HG02798 (cell line): ENCODE measurements around the gene WARS2.

Experiments used
- ATAC-seq: cut with Tn5 transposase; IDR thresholded peaks from one replicate; pipeline ENCODE4 v1.9.1; 2021; ENCODE audit warnings: mild to moderate bottlenecking; ENCODE audit not compliant: unreplicated experiment, poor library complexity

Gene WARS2

GRCh38 chr1:119040489-119040888 lies 100.0 kb downstream of the WARS2 start:
- no peak for ATAC-seq

DNA sequence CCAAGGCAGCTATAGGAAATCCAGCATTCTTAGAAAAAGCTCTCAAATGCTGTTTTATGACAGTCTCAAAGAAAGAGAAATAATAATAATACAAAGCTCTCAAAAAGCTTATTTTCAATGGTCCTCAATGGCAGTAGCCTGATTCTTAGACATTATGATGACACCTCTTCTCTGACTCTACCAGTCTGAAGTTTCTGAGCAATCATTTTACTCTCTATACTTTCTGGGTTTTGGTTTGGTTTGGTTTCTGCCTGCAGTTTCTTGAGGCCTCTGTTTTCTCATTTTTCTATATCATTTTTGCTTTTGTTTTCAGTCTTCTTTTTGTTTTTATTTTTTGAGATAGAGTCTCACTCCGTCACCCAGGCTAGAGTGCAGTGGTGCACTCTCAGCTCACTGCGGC lies 102.1 kb downstream of the WARS2 start:
- ATAC-seq: no peak

DNA sequence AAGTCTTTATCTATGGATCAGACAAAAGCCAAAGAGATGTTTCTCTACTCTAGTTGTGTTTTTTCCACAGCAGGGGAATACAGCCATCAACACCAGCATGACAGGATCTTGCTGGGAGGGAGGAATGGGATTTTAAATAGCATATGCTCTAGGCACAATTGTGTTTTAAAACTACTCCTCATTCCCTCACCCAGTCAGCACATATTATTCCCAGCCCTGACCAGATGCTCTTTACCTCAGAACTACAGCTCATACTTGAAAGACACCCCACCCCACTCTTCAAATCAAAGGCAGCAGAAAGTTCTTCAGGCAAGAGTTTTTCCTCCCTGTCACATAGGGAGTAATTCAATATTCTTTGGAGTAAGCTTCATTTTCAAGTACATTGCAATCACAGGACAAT lies 106.1 kb downstream of the WARS2 start:
- no peak for ATAC-seq

GRCh38 chr1:119032986-119033385 lies 107.5 kb downstream of the WARS2 start:
- no peak for ATAC-seq

GRCh38 chr1:119027759-119028158 lies 112.7 kb downstream of the WARS2 start:
- ATAC-seq: no peak

DNA sequence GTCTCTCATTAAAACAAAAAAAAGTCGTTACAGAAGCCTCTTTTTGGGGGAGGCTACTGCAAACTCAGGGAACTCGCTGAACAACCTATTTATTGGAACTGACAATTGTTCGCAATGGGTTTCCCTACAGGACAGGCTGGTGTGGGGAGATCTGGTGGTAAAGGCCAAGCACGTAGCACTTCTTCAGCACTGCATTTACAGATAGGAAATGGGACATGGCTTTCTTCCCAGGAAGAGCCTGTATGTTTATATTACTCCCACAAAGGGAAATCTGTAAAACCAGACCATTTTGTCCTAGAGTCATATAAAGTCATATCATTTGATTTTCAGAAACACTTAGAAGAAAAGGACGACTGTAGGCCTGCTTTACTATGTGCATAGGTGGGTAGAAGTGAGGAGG lies 113.5 kb downstream of the WARS2 start:
- ATAC-seq: no peak

DNA sequence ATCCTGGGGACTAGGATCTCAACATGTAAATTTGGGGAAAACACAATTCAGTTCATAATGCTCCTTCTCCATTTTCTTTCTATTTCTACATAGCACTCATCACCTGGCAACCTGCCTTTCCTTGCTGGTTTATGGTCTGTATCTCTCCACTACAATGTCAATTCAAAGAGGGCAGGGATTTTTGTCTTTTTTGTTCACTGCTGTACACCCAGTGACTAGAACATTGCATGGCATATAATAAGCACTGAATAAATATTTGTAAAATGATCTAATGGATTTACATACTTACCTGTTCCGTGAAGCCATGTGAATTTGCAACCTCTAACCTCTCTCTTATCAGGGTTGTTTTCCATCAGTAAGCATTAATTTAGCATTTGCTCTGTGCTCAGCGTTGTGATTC lies 124.9 kb downstream of the WARS2 start:
- no peak for ATAC-seq

GRCh38 chr1:119012383-119012782 lies 128.1 kb downstream of the WARS2 start:
- ATAC-seq: no peak

DNA sequence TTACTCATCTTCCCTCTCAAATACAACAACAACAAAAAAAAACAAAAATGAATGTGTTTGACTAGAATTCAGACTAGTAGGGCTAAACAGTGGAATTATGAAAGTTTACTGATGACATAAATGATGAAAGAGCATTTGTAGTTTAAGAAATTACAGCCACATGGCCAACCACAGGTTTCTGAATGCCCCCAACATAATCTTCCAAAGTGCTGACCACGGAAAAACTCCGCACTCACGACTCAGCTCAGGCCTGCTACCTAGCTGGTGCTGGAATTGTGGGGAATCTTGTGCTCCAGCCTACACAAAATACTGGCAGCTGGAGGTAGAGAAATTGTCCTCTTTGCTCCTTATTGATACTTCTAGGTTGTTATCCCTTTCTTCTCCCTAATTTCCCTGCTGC lies 128.7 kb downstream of the WARS2 start:
- no peak for ATAC-seq

DNA sequence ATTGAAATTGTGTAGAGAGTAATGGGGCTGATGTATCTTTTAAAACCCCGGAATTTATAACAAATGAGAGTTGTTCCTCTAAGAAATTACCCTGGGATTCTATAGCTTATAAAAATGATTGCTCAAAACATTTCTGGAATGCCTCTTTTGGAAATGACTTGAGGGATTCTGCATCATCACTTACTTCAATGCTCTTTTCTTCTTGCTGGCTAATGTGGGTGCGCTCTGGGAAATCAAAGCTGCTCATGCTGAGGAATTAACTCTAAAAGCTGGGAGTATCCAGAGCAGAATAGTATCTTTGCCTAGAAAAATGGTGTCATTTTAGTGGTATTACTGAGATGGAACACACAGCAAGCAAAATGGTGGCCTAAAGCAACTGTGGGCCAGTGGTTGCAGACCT lies 129.3 kb downstream of the WARS2 start:
- no peak for ATAC-seq

DNA sequence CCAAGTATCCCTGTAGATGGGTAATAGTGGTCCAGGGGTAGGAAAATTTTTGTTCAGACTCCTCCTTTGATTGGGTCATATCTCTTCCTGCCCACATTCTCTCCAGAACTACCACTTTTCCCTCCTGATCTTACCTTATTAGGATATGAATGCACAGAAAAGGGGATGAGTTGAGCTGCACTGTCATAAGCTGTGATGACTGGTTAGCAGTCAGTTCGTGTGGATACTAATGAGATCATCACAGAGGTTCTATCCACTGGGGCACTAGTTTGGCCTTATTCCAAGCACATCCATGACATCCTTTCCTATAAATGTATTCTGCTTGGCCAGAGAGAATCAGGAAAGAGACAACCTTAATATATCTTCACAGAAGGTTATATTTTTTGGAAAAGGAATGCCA lies 130.3 kb downstream of the WARS2 start:
- ATAC-seq: no peak

DNA sequence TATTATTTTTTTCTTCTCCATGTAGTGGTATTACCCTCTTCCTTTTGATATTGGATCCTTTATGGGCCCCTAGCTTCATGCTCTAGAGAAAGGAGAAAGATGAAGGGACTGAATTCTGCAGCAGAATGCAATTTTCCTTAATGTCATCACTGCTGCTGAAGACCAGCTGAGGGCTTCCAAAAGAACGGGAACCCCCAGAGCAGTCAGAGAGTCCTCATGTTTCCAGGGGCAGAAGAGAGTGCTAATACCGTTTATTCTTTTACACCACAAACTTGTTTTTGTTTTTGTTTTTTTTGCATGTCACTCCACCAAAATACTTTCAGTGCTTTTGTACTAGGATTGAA lies 131.2 kb downstream of the WARS2 start:
- no peak for ATAC-seq

DNA sequence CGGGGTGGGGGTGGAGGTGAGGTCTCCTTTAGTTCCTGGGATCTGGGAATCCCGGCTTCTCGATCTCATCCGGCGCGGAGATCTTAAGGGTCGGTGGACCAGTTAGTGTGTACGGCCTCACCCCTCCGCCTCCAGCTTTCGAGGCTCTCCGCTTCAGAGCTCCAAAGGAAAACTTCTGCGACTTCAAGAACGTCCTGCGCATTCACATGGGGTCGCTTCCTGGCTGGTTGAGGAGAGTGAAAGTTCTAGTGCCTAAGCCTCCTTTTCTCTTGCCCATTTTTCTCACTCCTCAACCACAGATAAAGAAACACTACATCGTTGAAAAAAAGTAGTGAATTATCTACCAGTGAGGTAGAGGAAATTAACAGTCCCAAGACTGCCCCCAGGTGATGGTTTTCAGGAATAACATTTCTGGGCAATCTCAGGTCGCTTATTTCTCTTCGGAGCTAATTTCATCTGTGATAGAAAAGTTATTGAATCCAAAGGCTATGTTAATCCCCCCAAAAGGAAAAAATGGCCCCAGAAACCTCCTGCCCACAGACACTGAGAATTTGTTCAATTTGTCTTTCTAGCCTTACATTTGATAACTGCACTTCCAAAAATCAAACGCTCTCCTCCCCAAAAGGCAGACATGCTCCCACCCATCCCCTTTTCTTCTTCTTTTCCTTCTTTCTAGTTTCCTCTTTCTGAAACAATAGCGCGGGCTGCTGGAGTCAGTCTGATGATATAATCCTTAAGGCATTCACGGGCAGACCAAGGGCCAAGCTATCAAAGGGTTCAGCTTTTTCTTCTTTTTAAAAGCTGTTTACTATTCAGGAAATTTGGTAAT lies 131.8 kb downstream of the WARS2 start:
- peak; percentile 72 for ATAC-seq

DNA sequence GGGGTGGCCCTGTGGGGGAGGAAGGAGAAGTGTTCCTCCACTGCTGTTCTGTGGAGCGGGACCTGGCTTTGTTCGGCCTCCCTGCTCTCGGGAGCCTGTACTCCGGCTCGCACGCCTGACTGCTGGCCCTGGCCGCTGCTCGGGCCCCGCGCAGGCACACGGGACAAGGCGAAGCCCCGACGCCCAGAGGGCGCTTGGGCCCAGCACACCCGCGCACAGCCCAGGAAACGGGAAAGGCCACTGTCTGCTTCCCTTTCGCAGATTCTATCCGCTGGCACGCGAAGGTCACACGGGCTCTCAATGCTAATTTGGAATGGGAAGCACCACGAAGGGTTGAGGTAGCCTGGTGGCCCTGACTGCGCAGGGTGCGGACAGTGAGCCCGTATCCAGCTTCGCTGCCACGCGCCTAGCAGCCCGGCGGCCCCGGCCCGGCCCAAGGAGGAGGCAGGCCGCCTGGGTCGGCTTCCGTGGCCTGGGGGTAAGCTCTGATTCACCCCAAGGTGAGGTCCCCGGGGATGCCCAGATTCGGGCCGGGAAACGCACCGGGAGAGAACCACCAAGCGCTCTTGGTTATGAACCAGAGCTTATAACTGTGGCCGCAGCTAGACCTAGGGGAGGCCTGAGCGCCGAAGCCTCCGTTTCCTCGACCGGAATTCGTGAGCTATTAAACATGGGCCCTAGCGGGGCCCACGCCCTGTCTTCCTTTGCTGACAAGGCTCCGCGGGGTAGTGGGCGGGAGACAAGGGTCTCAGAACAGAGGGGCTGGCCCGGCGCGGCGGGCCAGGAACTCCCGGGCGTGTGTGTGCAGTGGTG lies 132.6 kb downstream of the WARS2 start:
- no peak for ATAC-seq

DNA sequence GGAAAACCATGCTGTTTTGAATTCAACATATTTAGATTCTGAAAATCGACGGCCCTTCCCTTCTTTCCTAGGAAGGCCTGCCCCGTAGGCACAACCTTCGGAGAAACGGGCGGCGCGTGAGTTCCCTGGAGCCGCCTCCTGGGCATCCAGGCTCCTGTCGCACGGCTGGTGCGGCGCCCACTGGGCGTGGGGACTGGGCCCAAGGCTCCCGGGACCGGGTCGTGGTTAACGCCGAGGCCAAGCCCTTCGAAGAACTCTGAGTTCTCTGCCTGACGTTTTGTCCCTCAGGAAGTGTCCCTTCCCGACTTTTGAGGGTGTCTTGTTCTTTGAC lies 133.1 kb downstream of the WARS2 start:
- ATAC-seq: no peak

- ATAC-seq: no peak
Observed at GRCh38 chr1:119006406-119007279, 133.8 kb downstream of the WARS2 start.

DNA sequence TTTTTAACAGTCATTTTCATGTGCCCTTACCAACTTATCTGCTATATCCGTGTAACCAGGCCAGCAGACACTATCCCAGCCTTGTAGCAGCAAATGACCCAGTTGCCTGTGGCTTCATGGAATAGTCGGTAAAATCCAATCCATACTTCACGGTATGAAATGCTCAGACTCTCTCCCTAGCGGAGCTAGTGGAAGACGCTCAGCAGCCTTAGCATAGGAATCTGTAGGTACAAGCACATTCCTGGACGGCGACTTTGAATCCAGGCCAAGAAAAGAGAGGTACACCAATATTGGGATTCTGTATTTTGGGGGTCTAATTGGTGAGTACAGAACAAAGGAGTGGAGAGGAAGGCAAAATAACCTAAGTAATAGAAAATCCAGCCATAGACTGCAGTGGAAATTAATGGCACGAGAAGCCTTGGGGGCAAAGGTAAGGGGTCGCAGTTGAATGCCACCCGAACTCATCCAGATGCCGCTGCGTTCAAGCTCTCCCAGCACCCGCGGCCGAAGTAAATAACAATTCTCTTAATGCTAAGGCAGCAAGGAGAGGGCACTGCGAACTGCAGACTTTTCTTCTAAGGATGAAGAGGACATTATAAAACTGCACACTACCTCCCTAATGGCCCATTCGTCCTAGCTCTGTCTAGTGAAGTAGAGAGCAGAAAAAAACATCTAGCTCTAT lies 134.6 kb downstream of the WARS2 start:
- no peak for ATAC-seq

DNA sequence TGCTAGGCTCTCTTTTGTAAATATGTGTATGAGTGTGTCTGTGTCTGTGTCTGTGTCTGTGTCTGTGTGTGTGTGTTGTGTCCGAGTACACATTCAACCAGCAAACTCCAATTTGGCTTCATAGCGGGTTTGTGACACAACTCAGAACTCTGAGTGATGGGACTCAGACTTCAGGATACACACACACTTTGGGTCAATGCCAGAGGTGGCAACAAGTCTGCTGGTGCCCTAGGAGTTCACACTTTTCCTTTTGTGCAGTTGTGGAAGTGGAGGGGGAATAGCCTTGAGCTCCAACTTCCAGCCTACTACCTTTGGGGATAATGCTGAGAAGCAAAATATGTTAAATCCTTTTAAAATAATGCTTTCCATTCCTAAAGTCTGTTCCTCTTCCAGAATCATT lies 135.7 kb downstream of the WARS2 start:
- no peak for ATAC-seq

DNA sequence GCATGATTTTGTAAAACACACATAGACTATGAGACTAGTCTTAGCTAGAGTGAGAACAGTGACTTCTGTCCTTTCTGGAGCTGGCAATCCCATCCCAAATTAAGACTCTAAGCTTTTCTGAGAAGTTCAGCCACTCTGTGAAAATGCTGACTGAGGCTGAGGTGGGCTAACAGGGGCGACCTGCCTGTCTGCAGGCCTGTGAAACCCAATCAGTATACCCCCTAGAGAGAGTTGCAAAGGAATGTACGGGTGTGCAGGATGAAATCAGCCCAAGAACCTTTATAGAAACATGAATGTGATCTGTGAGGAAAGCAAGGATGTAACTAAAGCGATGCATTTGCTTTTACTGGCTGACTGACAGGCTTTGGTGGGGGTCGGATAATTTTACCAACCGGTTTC lies 136.3 kb downstream of the WARS2 start:
- ATAC-seq: no peak

DNA sequence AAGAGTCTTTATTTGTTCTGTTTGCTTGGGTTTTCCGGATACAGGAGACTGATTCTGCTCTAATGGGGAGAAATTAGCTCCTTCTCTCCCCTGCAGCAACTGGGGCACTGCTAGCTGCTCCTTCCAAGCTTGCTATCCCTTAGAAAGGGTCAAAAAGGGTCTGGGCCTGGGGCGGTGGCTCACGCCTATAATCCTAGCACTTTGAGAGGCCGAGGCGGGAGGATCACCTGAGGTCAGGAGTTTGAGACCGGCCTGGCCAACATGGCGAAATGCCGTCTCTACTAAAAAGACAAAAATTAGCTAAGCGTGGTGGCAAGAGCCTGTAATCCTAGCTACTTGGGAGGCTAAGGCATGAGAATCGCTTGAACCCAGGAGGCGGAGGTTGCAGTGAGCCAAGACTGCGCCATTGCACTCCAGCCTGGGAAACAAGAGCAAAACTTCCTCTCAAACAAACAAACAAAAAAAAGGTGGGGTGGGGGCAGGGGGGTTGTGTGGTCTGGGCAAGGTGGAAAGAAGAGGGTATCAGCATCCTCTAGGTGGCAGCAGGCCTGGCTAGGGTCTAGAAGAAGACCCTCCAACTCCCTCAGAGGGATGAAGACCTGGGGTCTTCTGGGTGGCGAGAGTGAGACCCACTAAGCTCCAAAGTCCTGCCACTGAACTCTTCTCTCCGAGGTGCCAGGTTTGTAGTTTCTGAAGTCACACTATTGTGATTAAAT lies 136.9 kb downstream of the WARS2 start:
- no peak for ATAC-seq
